ENCODE data around the gene DPM2. TPM values are rescaled to one million over a fixed set of nuclear protein-coding genes. Genes with fewer than 3 reads are reported as not detected.

Gene DPM2
- total RNA-seq, 1 donor from 2014 or later = 32.7 TPM

DNA sequence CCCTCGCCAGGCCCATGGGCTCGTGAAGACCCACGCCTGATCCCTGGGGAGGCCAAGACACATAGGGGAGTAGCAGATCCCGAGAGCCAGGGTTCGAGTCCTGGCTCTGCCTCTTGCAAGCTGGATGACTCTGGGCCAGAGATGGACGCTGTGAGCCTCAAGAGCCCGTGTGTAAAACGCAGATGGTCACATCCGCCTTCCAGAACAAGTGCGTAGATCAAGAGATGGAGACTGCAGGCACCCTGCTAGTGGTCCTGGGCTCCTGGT is 29.1 kb downstream of the DPM2 start:
- Histone ChIP-seq H3K4me1 (ENCODE audit: insufficient read depth, low read length) (peaks cover 5% of the 10 kb centered on the region), H2AFZ (ENCODE audit: low read depth, low read length) (no peak overlapping the region), H3K9ac (ENCODE audit: low read length) (no peak overlapping the region), H3K36me3 (ENCODE audit: insufficient read depth, low read length) (peaks cover 3% of the 10 kb centered on the region), H3K4me3 (ENCODE audit: insufficient read depth, low read depth, low read length) (no peak overlapping the region), H4K20me1 (ENCODE audit: insufficient read depth, low read length) (no peaks in the 10 kb centered on the region), H3K4me2 (ENCODE audit: low read length) (no peak overlapping the region), H3K27me3 (ENCODE audit: insufficient read depth, low read length) (no peaks in the 10 kb centered on the region), H3K79me2 (ENCODE audit: insufficient read depth, low read length) (no peaks in the 10 kb centered on the region), H3K9me3 (ENCODE audit: insufficient read depth, low read depth, low read length) (no peaks in the 10 kb centered on the region), H3K27ac (ENCODE audit: low read depth, low read length) (no peak overlapping the region)
- FAIRE-seq (no peak), DNase-seq (ENCODE audit: low read depth) (no peak)
- peaks cover 5% of the 10 kb centered on the region for H3K27me3 Mint-ChIP-seq (ENCODE audit: low read depth, unreplicated experiment)
- no peak overlapping the region for H3K27ac Mint-ChIP-seq (ENCODE audit: unreplicated experiment)
- no peak overlapping the region for H3K4me3 Mint-ChIP-seq (ENCODE audit: unreplicated experiment)
- H3K9me3 Mint-ChIP-seq (ENCODE audit: unreplicated experiment) = no peaks in the 10 kb centered on the region
- peaks cover 6% of the 10 kb centered on the region for H3K4me1 Mint-ChIP-seq (ENCODE audit: low read depth, unreplicated experiment)
- peaks cover 12% of the 10 kb centered on the region for H3K36me3 Mint-ChIP-seq (ENCODE audit: low read depth, unreplicated experiment)
- no peak for TF ChIP-seq EZH2 (IDR thresholded peaks at IDR 0.05; ENCODE audit: insufficient read depth, low read length)
- TF ChIP-seq, protein P1, sequence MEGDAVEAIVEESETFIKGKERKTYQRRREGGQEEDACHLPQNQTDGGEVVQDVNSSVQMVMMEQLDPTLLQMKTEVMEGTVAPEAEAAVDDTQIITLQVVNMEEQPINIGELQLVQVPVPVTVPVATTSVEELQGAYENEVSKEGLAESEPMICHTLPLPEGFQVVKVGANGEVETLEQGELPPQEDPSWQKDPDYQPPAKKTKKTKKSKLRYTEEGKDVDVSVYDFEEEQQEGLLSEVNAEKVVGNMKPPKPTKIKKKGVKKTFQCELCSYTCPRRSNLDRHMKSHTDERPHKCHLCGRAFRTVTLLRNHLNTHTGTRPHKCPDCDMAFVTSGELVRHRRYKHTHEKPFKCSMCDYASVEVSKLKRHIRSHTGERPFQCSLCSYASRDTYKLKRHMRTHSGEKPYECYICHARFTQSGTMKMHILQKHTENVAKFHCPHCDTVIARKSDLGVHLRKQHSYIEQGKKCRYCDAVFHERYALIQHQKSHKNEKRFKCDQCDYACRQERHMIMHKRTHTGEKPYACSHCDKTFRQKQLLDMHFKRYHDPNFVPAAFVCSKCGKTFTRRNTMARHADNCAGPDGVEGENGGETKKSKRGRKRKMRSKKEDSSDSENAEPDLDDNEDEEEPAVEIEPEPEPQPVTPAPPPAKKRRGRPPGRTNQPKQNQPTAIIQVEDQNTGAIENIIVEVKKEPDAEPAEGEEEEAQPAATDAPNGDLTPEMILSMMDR (IDR thresholded peaks at IDR 0.05; ENCODE audit: insufficient read depth, low read depth, low read length) = no peak

DNA sequence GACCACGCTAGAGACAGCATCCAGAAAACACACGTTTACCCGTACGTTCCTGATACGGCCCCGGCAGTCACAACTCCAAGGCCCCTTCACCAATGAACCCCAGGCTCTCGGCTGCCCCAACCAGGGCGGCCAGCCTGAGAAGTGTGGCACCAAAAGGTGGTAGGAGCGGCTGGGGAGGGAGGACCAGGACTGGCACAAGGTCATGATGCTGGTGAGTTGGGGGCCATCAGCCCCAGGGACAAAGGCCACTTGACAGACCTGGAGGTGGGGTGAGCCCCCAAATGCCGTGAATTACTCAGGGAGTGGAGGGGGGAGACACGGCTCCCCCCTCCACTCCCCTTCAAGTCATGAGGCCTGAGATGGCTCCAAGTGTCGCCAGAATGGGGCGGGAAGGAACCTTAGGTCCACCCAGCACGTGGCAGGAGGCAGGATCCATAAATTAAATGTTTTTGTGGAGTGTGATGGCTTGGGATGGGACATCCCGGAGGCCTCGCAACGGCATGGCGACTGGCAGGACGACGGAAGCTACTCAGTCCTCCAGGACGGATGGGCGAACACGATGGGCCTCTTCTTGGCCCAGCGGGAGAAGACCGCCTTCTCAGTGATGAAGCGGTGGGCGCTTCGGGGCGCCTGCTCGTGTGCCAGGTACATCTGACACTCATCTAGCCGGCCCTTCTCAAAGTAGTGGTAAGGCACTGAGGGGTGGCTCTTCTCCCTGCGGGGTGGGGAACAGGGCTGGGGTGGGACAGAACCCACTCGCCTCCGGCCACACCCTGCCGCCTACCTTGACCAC is 29.6 kb downstream of the DPM2 start:
- H3K27ac Mint-ChIP-seq (ENCODE audit: unreplicated experiment) = no peak overlapping the region
- FAIRE-seq = no peak
- no peak for TF ChIP-seq EZH2 (IDR thresholded peaks at IDR 0.05; ENCODE audit: insufficient read depth, low read length)
- TF ChIP-seq, protein P1 (IDR thresholded peaks at IDR 0.05; ENCODE audit: insufficient read depth, low read depth, low read length) = no peak

DNA sequence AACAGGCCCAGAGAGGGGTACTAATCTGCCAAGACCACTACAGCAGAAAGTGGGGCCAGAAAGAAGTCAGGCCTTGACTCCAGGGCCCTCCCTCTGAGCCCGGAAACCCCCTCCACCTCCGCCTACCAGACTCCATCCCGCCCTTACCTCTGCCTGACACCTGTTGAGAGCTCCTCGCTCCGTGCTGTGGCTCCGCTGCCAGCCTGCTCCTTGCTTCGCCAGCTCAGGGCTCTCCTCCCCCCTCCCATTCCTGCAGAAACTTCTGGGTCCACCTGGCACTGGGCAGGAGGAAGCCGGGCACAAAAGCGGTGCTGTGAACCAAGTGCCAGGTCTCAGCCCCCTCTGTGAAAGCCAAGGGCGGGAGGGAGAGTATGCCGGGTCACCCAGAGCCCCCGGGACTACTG is 31.9 kb downstream of the DPM2 start:
- H3K9me3 ChIP-seq (ENCODE audit: insufficient read depth, low read depth, low read length) = no peaks in the 10 kb centered on the region
- no peaks in the 10 kb centered on the region for H3K79me2 ChIP-seq (ENCODE audit: insufficient read depth, low read length)
- Mint-ChIP-seq H3K4me3 (ENCODE audit: unreplicated experiment) (no peak overlapping the region), H3K9me3 (ENCODE audit: unreplicated experiment) (no peaks in the 10 kb centered on the region), H3K27ac (ENCODE audit: unreplicated experiment) (no peak overlapping the region), H3K36me3 (ENCODE audit: low read depth, unreplicated experiment) (peaks cover 2% of the 10 kb centered on the region), H3K27me3 (ENCODE audit: low read depth, unreplicated experiment) (peaks cover 4% of the 10 kb centered on the region), H3K4me1 (ENCODE audit: low read depth, unreplicated experiment) (peaks cover 7% of the 10 kb centered on the region)
- TF ChIP-seq, protein P1 (IDR thresholded peaks at IDR 0.05; ENCODE audit: insufficient read depth, low read depth, low read length) = no peak
- no peak for TF ChIP-seq EZH2 (IDR thresholded peaks at IDR 0.05; ENCODE audit: insufficient read depth, low read length)
- DNase-seq (ENCODE audit: low read depth) (no peak), FAIRE-seq (no peak)
- no peaks in the 10 kb centered on the region for H4K20me1 ChIP-seq (ENCODE audit: insufficient read depth, low read length)
- H2AFZ ChIP-seq (ENCODE audit: low read depth, low read length) = no peak overlapping the region
- peaks cover 5% of the 10 kb centered on the region for H3K4me1 ChIP-seq (ENCODE audit: insufficient read depth, low read length)
- no peak overlapping the region for H3K27ac ChIP-seq (ENCODE audit: low read depth, low read length)
- no peak overlapping the region for H3K4me3 ChIP-seq (ENCODE audit: insufficient read depth, low read depth, low read length)
- H3K9ac ChIP-seq (ENCODE audit: low read length) = no peak overlapping the region
- no peak overlapping the region for H3K4me2 ChIP-seq (ENCODE audit: low read length)
- no peaks in the 10 kb centered on the region for H3K27me3 ChIP-seq (ENCODE audit: insufficient read depth, low read length)
- H3K36me3 ChIP-seq (ENCODE audit: insufficient read depth, low read length) = no peaks in the 10 kb centered on the region

More for the DNA sequence above, 29.6 kb downstream of the DPM2 start:
- no peak overlapping the region for H3K4me2 ChIP-seq (ENCODE audit: low read length)
- Mint-ChIP-seq H3K4me3 (ENCODE audit: unreplicated experiment) (no peak overlapping the region), H3K4me1 (ENCODE audit: low read depth, unreplicated experiment) (peaks cover 7% of the 10 kb centered on the region), H3K27me3 (ENCODE audit: low read depth, unreplicated experiment) (peaks cover 5% of the 10 kb centered on the region), H3K9me3 (ENCODE audit: unreplicated experiment) (no peaks in the 10 kb centered on the region), H3K36me3 (ENCODE audit: low read depth, unreplicated experiment) (peaks cover 12% of the 10 kb centered on the region)
- DNase-seq (ENCODE audit: low read depth) = no peak
- H2AFZ ChIP-seq (ENCODE audit: low read depth, low read length) = no peak overlapping the region
- no peak overlapping the region for H3K9ac ChIP-seq (ENCODE audit: low read length)
- no peaks in the 10 kb centered on the region for H3K79me2 ChIP-seq (ENCODE audit: insufficient read depth, low read length)
- H3K4me3 ChIP-seq (ENCODE audit: insufficient read depth, low read depth, low read length) = no peak overlapping the region
- peaks cover 3% of the 10 kb centered on the region for H3K36me3 ChIP-seq (ENCODE audit: insufficient read depth, low read length)
- no peaks in the 10 kb centered on the region for H4K20me1 ChIP-seq (ENCODE audit: insufficient read depth, low read length)
- H3K27me3 ChIP-seq (ENCODE audit: insufficient read depth, low read length) = no peaks in the 10 kb centered on the region
- peaks cover 5% of the 10 kb centered on the region for H3K4me1 ChIP-seq (ENCODE audit: insufficient read depth, low read length)
- H3K9me3 ChIP-seq (ENCODE audit: insufficient read depth, low read depth, low read length) = no peaks in the 10 kb centered on the region
- no peak overlapping the region for H3K27ac ChIP-seq (ENCODE audit: low read depth, low read length)
